Calu3 (cell line): ENCODE measurements around the gene PRKAR2B. TPM values are rescaled to one million over a fixed set of nuclear protein-coding genes. Genes with fewer than 3 reads are reported as not detected.

Source experiments
- BruUV-seq: library from RNA; stranded (reverse); fragments of 400-500 nt; replicated peaks from 2 replicates; lab custom pipeline; 2021; lab: Mats Ljungman, UMichigan
- CTCF ChIA-PET: fragments of 300-600 bp; sonication (Branson Sonifier 250); formaldehyde crosslinking; loops from one replicate; lab custom pipeline; 2022; ENCODE audit warnings: antibody characterized with exemption; lab: Charles Lee
- DNase-seq: peaks from one replicate; pipeline ENCODE4 v3.0.0; 2022
- H3K27ac Mint-ChIP-seq: one replicate; pipeline ENCODE4 v1.8.0; 2022; ENCODE audit warnings: mixed read lengths; ENCODE audit not compliant: unreplicated experiment
- H3K27me3 Mint-ChIP-seq: one replicate; pipeline ENCODE4 v1.8.0; 2022; ENCODE audit warnings: mixed read lengths; ENCODE audit not compliant: unreplicated experiment
- H3K36me3 Mint-ChIP-seq: one replicate; pipeline ENCODE4 v1.8.0; 2022; ENCODE audit warnings: mild to moderate bottlenecking, moderate library complexity, mixed read lengths; ENCODE audit not compliant: insufficient read depth, unreplicated experiment
- H3K4me1 Mint-ChIP-seq: one replicate; pipeline ENCODE4 v1.8.0; 2022; ENCODE audit warnings: mild to moderate bottlenecking, low read depth, mixed read lengths; ENCODE audit not compliant: unreplicated experiment
- H3K4me3 Mint-ChIP-seq: one replicate; pipeline ENCODE4 v1.8.0; 2022; ENCODE audit warnings: mild to moderate bottlenecking, low read depth, moderate library complexity, mixed read lengths; ENCODE audit not compliant: unreplicated experiment
- H3K9me3 Mint-ChIP-seq: one replicate; pipeline ENCODE4 v1.8.0; 2022; ENCODE audit warnings: low read depth, mixed read lengths; ENCODE audit not compliant: unreplicated experiment
- CTCF ChIP-seq: fragments of 200-600 bp; IDR thresholded peaks from one replicate; pipeline ENCODE4 v1.8.0; 2022; ENCODE audit warnings: antibody characterized with exemption; ENCODE audit not compliant: unreplicated experiment
- intact Hi-C: fragments of 100-400 bp; cut with micrococcal nuclease; formaldehyde crosslinking; loops from one replicate; pipeline ENCODE4 v1.10.0; 2022; ENCODE audit not compliant: unreplicated experiment
- total RNA-seq: library from RNA; stranded (reverse); gene quantifications from 2 replicates; pipeline ENCODE4 v1.2.3, GENCODE V29; 2022

The PRKAR2B gene
- total RNA-seq, 1 experiment from 2014 or later = 3.1 TPM

DNA sequence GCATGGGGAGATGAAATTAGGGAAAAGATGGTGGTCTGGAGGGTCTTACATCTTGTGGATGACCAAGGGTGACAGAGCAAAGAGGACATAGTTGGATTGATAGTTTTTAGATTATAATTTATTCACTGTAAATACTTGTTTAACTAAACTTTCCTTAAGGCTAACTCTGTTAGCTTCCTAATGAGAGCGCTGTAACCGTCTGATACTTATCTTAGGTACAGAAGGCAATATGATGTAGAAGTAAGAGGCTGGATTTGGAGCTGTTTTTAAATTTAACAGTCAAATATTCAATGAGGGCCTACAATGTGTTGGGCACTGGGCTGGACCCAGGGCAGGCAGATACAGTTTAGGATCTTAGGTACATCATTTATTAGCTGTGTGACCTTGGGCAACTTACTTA is 36.0 kb downstream of the PRKAR2B start:
- no peaks in the 10 kb centered on the region for H3K36me3 Mint-ChIP-seq
- no peaks in the 10 kb centered on the region for H3K9me3 Mint-ChIP-seq

DNA sequence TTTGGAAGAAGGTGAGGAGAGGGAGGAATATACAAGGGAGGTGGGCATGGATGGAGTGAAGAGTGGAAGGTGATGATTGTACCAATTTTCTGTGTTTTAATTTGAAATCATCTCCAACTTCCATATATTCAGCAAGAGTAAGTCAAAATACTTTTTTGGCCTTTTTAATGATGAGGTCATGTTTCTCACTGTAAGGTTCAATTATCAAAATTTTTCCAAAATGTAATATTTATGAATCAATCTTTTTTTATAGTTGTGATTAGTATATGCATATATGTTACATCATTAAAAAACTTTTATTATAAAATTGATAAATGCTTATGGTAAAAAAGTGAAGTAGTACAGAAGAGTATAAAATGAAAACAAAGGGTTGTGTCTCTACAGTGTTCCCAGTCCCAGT is 40.7 kb downstream of the PRKAR2B start:
- Mint-ChIP-seq H3K4me3 (no peak overlapping the region), H3K4me1 (no peaks in the 10 kb centered on the region), H3K9me3 (no peaks in the 10 kb centered on the region), H3K27ac (no peak overlapping the region), H3K27me3 (no peaks in the 10 kb centered on the region), H3K36me3 (no peaks in the 10 kb centered on the region)
- DNase-seq = no peak
- no peak for TF ChIP-seq CTCF
- intact Hi-C loops = no loop called here
- CTCF ChIA-PET = no interaction called here
- BruUV-seq = no TSS peak

More for the DNA sequence above, 36.0 kb downstream of the PRKAR2B start:
- no TSS peak for BruUV-seq
- intact Hi-C loops = no loop called here
- Mint-ChIP-seq H3K4me3 (no peak overlapping the region), H3K27ac (no peak overlapping the region), H3K4me1 (no peaks in the 10 kb centered on the region), H3K27me3 (no peaks in the 10 kb centered on the region)
- CTCF ChIA-PET = no interaction called here
- DNase-seq = no peak
- no peak for TF ChIP-seq CTCF

GRCh38 chr7:107089627-107090026 is 45.1 kb downstream of the PRKAR2B start:
- CTCF ChIA-PET = no interaction called here
- Mint-ChIP-seq H3K36me3 (no peaks in the 10 kb centered on the region), H3K4me1 (no peaks in the 10 kb centered on the region), H3K27me3 (no peaks in the 10 kb centered on the region), H3K27ac (no peak overlapping the region), H3K4me3 (no peak overlapping the region), H3K9me3 (no peaks in the 10 kb centered on the region)
- intact Hi-C loops = no loop called here
- no peak for TF ChIP-seq CTCF
- DNase-seq = no peak
- BruUV-seq = no TSS peak

DNA sequence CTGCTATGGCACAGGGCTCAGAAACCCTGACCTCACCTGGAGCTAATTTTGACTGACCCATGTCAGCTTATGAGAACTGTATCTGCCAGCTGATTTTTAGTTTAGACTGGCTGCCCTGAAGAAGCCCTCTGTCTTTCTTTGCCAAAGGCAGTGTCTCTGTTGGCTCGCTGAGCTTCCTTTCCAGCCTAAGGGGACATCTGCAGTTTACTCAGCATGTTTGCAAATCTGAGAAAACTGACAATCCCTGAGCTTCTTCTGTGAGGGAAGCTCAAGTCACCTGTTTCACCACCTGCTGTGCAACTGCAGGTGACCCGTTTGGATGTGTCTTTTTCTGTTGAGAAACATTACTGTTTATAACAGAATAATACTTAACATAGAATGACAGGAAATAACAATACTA is 46.0 kb downstream of the PRKAR2B start:
- no peak for TF ChIP-seq CTCF
- Mint-ChIP-seq H3K27me3 (no peaks in the 10 kb centered on the region), H3K4me1 (no peaks in the 10 kb centered on the region), H3K27ac (no peak overlapping the region), H3K4me3 (no peak overlapping the region), H3K36me3 (no peaks in the 10 kb centered on the region), H3K9me3 (no peaks in the 10 kb centered on the region)
- no TSS peak for BruUV-seq
- CTCF ChIA-PET = no interaction called here
- intact Hi-C loops = no loop called here
- DNase-seq = no peak
